Mesenteric fat pad (tissue), 1 donor: Measurements from ENCODE around the gene CCL15. TPM values are rescaled to one million over a fixed set of nuclear protein-coding genes. Genes with fewer than 3 reads are reported as not detected.
"Not testable (repeated sequence)": the region's sequence is repeated elsewhere in the genome, so short reads cannot be mapped to it uniquely, and the experiment has no call there.

Experiments
- DNase-seq: peaks from one replicate; pipeline ENCODE4 v3.0.0-alpha.2; 2020; ENCODE audit warnings: low spot score
- long read RNA-seq: library from polyadenylated mRNA; unstranded; transcript quantifications from one replicate; pipeline ENCODE4 v2.0.0, GENCODE V29; 2020
- total RNA-seq: library from RNA; stranded (reverse); fragmentation: NEBNext Ultra II Directional; extraction: Animal tissue kit (Norgen Biotek cat#: 25700); gene quantifications from one replicate; pipeline ENCODE4 v1.2.1, GENCODE V29; 2021
- donor health status: DM: yes; HTN: yes; CAD: no.

CCL15 gene, protein sequence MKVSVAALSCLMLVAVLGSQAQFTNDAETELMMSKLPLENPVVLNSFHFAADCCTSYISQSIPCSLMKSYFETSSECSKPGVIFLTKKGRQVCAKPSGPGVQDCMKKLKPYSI
- total RNA-seq = not detected
- long read RNA-seq = 0 reads

- DNase-seq = no peak
These were observed at the start of gene CCL15 for GRCh38 chr17:36001110-36001771. Gene CCL15 (minus strand): TSS chr17:36001553. CDS start chr17:36001492, 61 bp downstream.

- DNase-seq = no peak
These were observed 48.3 kb upstream of the CCL15 start for GRCh38 chr17:36049643-36050042.

- no peak for DNase-seq
These were observed 46.7 kb upstream of the CCL15 start for GRCh38 chr17:36048066-36048465.

DNA sequence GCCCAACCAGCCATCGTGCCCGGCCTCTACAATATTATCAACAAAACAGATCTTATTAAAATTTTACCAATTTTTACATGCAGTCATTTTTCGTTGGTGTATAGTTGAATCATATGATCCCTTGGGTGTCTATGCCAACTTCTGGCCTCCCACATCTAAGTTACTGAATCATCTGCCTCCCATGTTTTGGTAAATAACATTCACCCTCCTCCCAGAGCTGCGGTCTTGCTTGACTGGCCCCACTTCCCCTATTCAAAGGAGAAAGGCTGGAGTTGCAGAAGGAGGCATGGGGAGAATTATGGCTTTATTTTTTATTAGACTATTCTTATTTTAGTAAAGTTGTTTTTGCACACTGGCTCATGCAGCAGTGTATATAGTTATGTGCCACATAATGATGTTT lies 34.9 kb upstream of the CCL15 start:
- DNase-seq = no peak

DNA sequence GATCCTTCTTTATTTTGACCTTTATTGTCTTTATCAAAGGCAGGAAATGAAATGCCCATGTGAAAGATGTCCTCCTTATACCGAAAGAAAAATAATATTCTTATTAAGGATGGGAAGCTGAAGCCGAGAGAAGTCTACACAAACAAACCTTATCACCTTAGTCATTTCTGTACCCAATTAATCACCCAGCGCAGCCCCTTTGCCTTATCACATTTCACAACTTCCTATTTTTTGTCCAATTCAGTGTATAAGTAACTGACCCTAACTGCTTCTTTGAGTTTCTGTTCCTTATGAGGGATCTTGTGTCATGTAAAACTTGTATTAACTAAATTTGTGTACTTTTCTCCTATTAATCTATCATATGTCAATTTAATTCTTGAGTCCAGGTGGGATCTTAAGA lies 32.8 kb upstream of the CCL15 start:
- DNase-seq = no peak

DNA sequence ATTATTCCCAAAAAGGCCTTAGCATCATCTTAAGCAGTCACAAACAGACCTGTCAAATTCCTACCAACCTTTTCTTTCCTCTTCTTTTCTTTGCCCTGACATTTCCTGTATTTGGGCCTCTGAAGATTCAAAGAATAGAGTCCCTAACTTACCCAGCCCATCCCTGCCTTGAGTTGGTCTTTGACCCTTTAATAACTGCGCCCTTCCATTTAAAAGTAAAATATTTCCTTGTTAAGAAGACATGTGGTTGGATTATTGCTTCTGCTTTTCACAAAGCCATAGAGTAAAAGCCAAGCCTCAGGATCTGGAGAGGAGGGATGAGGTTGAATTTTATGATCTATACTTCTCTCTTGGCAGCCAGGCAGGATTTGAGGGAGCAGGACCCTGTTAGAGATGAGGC lies 29.6 kb upstream of the CCL15 start:
- no peak for DNase-seq

DNA sequence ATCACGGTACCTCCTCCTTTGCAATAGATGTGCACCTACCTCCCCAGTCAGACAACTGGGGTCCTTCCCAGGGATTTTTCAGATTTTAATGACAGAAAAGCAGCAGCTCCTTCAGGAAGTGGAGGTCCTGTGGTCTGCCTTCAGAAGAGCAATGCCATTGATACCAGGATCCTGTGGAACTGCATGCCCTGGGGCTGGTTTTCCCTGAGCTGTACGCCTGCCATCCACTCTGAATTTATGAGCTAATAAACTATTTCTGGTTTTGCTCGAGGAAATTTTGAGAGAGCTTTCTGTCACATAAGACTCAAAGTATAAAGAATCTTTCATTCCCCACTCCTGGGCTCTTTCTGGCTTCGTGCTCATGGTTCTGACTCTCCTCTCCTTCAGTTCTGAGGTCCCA lies 26.4 kb upstream of the CCL15 start:
- DNase-seq = no peak

DNA sequence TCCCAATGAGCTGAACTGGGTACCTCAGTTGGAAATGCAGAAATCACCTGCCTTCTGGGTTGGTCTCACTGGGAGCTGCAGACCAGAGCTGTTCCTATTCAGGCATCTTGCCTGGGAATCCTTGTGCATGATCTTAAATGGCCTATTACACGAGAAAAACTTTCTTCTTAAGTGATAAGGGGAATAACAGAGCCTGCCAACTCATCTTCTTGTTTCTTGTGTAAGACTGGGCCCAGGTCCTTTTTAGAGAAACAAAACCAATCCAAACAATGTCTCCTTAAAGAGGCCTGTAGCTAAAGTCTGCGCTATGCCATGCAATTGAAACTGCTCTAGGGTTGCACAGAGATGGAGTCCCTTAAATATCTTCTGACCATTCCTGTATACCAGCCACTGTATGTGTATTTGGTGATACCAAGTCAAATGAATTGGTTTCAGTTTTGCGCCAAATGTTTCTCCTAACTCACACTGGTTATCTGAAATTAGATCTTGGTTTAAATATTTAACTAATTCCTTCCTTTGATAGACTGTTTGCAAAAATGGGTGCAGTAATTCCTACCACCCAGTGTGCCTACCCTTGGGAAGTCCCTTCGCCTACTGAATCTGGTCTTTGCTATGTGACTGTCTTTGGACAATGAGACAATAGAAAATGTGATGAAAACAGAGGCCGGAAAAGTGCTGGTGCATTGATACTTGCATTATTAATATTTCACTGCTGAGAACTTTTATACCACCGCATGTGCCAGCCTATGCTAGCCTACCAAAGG lies 22.9 kb upstream of the CCL15 start:
- no peak for DNase-seq

GRCh38 chr17:36019423-36019822 lies 18.1 kb upstream of the CCL15 start:
- no peak for DNase-seq

DNA sequence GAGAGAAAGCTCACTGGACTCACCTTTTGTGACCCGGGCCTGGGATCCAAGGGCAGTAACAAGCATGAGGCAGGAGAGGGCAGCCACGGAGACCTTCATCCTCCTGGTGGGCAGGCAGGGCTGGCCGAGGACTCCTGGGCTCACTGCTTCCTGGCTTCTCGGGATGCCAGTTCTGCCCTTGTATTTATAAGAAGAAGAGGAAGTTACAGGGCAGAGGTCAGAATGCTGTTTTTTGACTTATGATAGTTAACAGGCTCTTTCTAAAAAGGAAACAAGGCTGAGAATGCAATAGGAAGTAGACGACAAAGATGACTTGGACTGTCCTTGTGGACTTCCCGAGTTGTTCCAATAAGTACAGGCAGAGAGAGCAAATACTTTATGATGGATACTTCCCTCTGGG lies 16.4 kb upstream of the CCL15 start, which contains the start of gene CCL23:
Gene CCL23 (minus strand): TSS at position 174 of the 400 bp plus-strand sequence. CDS start 75 bp downstream, at position 99.
- DNase-seq = no peak

GRCh38 chr17:36016555-36016954 lies 15.2 kb upstream of the CCL15 start:
- DNase-seq = no peak

- not testable (repeated sequence) for DNase-seq
These were observed 14.5 kb upstream of the CCL15 start for GRCh38 chr17:36015895-36016294.

- DNase-seq = no peak
These were observed 13.6 kb upstream of the CCL15 start for GRCh38 chr17:36014946-36015345.

DNA sequence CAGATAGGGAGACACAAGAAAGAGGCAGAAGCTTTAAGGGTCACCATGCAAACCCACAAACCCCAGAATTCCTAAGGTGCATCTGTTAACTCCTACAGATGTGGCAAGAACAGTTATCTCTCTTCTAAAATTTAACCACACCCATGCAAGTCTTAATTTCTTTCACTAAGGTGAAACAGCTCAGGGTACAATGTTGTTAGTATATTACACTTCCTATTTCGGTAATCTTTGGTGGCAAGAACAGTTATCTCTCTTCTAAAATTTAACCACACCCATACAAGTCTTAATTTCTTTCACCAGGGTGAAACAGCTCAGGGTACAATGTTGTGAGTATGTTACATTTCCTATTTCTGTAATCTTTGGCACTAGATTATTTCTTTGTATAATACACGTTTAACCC lies 9.8 kb upstream of the CCL15 start:
- DNase-seq = no peak

DNA sequence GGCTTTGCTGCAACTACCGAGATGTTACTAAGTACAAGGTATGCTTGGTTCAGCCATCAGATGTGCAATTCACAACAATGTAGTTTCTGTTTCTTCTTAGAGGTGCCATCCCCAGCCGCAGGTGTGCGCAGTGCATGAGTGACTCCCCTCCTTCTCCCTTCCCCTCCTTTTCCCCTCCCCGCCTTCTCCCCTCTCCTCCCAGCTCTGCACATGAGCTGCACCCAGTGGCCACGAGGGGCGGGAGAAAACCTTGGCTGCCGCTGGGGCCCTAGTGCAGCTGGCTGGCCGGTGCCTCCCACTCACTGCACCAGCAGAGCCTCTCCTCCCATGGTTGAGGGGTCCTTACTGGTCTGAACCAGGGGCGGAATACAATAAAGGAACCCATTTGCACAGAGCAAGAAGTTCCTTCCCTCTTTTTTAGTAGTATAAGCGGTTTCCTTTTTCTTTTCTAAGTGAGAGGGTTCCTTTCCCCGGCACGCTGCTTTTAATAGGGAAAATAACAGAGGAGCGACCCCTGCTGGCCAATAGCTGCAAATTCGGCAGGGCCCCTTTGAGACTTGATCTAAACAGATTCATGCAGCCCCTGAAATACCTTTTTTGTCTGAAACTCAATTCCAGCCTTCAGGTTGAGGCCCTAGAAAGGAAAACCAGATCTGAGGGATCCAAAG lies 7.8 kb upstream of the CCL15 start:
- DNase-seq = no peak

DNA sequence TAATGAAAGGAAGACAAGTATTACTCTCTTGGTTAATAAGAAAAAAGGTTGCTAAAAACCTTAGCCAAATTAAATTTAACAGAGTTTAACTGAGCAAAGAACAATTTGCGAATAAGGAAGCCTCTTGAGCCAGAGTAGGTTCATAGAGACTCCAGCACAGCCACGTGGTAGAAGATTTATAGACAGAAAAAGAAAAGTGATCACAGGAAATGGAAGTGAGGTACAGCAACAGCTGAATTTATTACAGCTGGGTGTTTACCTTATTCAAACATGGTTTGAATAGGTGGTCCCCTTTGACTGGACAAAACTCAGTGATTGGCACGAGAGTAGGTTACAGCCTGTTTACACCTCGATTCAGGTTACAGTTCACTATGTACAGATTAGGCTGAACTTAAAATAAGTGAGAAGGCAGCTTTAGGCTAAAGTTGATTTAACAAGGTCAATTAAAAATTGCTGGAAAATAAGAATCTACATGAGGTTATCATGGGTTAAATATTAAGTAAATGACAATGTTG lies 3.3 kb upstream of the CCL15 start:
- no peak for DNase-seq

DNA sequence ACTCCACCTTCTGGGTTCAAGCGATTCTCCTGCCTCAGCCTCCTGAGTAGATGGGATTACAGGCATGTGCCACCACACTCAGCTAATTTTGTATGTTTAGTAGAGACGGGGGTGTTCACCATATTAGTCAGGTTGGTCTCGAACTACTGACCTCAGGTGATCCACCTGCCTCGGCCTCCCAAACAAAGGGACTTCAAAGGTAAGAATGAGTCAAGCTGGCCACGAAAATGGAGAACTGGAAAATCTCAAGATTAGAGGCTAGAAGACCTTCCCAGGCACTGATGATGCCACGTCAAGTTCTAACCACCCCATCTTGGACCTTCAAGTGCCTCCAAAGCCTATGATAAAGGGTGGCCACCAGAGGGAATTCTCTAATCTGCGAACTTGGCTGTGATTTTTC lies 1.3 kb upstream of the CCL15 start:
- DNase-seq = no peak

GRCh38 chr17:36001862-36002603 lies 680 bp upstream of the CCL15 start:
- DNase-seq = no peak

- no peak for DNase-seq
These were observed 632 bp downstream of the CCL15 start for GRCh38 chr17:36000732-36001109.

GRCh38 chr17:35998756-35999155 lies 2.6 kb downstream of the CCL15 start:
- no peak for DNase-seq

DNA sequence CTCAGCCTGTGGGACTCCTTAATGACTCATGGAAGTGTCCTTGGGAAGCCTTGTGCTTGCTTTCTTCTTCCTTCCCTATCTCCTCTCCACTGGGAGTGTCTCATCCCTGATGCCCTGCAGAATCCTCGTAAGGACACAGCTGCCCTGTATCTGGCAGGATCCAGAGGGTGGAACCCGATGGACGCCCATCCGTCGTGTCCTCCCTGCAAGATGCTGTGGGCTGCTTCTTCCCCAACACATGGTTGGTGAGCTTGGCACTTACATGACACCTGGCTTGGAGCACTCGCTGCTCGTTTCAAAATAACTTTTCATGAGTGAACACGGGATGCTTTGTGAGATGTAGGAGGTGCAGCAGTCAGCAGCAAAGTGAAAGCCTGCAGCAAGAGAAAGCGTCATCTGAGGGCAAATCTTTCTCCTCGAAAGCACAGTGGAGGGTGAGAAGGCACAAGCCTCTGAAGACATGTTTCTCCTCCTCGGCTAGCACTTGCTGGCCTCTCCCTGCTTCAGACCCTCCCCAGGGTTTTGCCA lies 3.3 kb downstream of the CCL15 start:
- DNase-seq = no peak
